GM21529 (cell line): ENCODE data around the gene TFIP11.

Experiments
- ATAC-seq: cut with Tn5 transposase; IDR thresholded peaks from one replicate; pipeline ENCODE4 v1.9.1; 2021; ENCODE audit not compliant: unreplicated experiment

Gene TFIP11

DNA sequence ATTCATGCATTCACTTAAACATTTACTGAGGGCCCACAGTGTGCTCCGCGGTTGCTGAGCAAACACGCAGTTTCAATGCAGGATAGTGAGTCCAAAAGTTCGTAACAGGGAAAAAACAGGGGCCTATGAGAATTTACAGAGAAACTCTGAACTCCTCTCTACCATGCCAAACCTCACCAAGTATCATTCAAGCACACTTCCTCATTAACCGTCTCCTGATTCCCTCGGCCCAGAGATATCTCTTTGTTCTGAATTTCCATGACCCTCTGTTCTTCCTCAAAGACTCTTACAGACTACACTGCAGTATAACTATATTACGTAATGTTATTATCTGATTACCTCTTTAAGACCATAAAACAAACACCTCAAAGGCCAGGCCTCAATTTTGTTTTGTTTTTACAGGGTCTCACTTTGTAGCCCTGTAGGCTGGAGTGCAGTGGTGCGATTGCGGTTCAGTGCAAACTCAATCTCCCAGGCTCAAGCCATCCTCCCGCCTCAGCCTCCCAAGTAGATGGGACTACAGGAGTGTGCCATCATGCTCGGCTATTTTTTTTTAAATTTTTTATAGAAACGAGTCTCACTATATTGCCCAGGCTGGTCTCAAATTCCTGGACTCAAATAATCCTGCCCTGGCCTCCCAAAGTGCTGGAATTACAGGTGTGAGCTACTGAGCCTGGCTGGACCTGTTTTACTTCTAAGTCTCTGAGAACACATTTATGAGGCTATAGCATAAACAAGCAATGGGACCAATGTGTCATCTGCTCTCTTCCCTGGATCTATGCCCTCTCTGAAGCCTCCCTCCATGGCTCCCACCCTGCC lies 32.3 kb downstream of the TFIP11 start:
- ATAC-seq, result no peak

DNA sequence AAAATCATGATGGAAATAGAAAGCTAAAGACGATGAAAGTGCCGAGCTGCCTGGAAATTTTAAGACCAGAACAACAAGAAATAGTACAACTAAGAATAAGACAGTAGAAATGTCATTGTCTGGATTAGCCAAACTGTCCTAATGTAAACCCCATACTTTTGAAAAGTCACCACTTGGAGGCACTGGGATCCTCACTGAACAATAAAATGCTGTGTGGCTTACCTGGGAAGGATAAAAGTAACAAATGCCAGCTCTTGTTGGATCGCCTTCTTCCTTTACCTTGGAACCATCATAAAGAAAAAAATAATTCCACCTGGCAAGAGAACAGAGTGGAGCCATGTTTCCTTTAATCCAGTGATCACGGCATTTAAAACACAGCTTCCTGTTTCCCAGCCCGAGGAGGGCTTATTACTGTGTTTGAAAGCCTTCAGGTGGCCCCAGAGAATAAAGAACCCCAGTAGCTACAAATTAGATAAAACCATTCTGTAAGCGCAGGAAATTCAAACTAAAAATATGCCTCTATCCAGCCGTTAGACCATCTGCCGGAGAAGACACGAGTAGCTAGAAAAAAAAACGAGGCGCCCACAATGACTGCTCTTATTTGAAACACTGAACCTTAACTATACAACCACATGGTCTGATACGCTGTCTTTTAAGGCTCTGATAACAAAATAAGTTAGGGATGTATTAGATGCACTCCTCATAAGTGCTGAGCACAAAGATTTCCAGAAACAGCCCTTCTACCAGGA lies 33.1 kb downstream of the TFIP11 start:
- no peak for ATAC-seq

DNA sequence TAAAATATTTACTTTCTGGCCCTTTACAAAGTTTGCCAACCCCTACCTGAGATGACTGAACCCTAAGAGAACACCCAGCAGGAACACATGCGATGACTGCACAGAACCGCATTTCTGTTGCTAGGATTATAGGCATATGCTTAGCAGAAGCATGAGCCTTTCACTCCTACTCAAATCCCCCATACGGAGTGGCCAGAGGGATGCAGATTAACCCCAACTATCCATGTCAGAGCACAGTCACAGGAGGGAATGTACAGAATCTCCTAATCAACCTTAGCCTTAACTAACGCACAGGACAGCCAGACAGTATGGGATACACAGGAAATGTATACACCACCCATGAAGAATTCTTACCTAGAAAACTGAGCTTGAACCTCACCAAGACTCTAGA lies 34.9 kb downstream of the TFIP11 start:
- ATAC-seq, result no peak

DNA sequence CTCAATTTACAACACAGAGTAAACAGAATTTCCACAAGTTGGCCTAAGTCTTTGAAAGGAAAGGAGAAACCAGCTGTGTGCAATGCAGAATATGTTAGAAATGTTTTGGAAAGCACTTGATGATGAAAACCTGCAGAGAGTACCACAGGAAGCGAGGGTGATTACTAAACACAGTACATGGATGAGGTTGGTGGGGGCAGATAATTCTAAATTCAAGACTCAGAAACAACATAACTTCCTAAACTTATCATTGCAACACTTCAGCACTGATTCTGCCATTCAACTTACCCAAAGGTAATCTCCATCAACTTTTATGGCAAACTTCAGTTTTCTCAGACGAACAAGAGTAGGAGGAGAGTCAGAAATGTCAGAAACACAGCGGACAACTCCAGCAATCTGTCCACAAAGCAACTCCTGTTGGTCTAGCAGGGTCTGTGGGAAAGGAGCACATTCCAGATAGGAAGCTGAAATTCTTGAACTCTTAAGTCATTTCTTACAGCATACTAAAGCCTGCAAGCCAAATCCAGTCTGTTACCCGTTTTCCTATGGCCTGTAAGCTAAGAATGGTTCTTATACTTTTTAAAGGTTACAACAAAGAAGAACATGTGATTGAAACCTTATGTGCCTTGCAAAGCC lies 35.5 kb downstream of the TFIP11 start:
- no peak for ATAC-seq

DNA sequence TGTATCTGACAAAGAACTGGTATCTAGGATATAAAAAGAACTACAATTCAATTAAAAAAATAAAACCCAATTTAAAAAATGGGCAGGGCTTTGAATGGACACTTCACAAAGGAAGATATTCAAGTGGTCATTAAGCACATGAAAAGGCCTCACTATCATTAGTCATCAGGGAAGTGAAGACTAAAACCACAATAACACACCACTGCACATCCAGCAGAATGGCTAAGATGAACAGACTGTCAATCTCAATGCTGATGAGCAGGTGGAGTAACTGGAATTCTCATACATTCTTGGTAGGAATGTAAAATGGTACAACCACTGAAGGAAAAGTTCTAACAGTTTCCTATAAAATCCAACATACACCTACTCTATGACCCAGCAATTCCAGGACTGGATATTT lies 37.6 kb downstream of the TFIP11 start:
- ATAC-seq, result no peak

DNA sequence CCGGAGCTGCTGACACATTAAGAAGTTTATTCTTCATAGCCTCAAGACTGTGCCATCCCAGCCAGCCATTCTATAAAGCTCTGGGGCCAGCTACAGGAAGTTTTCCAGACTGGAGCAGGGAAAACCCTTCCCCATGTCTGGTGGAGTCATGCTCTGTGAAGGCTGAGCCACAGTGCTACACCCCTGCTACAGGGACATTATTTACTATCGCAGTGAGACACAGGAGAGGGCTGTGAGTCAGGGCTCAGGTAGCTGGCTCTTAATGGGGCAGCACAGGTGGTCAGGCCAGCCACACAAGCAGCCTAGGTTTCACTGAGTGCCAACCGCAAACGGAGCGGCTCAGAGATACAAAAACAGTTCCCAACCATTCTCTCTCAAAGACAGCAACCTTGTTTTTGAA lies 40.8 kb downstream of the TFIP11 start:
- no peak for ATAC-seq

DNA sequence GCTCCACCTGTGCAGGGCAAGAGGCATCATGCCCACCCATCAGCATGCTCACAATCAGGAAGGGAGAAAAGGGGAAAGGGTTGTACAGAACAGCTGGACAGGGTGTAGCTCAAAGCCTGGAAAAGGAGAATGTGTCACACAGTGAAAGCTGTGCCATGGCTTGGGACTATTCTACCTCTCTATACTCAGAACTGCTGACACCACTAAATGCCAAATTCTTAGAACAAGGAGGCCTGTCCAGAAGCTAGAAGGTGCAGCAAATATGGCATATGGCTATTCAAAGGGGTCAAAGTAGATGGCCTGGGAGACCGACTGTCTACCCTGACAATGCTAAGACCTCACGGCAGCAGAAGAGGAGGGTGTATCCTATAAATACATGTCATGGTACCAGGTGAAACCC lies 41.5 kb downstream of the TFIP11 start:
- no peak for ATAC-seq

DNA sequence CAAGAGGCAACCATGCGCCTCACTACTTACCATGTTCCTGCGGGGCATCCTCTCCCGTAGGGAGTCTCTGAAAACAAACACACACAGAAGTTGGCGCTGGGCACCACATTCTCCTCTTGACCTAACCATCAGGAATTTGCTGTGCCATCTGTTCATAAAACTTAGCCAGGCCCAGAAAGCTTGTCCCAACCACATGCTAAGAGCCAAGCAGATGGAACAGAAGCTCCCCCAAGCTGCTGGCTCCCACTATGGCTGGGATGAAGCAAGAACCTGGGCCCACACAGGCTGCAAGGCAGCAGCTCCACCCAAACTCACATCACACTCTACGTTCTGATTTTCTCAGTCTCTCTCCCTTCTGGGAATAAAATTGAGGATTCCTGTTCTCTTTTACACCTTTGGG lies 46.1 kb downstream of the TFIP11 start:
- no peak for ATAC-seq

DNA sequence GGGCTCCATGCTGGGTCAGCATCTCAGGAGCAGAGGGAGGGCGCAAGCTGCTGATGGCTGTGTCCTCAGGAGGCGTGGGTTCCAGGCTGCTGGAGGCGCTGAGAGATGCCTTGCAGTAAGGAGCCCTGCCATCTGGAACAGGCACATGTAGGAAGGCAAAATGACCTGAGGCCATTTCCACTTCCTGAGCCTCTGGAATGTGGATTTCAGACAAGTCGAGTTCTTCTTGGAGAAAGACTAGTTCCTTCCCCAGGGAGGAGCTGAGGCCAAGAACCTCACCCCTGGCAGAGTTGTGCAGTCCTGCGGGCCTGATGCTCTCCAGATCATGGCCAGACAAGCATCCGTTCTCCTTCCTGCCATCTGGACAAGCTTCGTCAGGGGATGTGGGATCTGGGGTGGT lies 48.0 kb downstream of the TFIP11 start:
- no peak for ATAC-seq

DNA sequence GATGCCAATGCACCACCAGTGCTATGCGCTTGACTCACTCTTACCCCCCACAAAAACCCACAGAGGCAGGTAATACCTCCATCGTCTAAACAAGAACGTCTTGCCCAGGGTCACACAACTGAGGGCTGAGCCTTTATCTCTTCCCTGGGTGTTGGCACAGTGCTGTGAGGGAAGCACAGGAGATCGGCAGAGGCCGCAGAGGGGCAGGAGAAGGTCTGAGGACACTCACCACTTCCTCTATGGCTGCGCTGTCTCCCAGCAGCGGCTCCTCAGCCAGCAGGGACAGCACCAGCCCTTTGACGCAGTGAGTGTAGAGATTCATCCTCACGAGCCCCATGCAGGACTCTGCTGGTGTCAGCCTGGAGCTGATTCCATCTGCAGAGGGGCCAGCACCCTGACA lies 48.6 kb downstream of the TFIP11 start:
- no peak for ATAC-seq

DNA sequence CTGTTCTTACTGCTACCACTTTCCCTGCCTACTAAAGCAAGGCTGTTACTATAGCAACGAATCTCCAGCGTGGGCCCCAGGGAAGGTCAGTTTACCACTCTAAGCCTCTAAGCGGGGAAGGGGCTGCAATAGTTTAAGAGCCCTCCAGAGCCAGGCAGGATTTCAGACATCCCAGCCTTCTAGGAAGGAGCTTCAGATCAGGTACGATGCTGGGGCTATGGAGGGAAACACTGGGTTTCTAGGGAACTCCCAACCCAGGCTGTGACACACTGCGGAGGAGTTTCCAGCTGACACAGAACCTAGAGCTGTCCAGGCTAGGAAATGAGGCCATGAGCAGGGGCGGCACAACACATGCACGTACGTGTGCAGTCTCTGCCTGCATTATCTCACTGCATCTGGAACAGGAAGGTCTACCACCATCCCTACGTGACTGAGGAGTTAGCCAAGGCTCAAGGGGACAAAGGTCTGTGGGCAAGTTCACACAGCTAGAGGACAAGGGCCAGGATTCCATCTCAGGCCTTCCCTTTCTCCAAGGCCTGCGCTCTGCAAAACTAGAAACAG lies 49.1 kb downstream of the TFIP11 start:
- no peak for ATAC-seq

DNA sequence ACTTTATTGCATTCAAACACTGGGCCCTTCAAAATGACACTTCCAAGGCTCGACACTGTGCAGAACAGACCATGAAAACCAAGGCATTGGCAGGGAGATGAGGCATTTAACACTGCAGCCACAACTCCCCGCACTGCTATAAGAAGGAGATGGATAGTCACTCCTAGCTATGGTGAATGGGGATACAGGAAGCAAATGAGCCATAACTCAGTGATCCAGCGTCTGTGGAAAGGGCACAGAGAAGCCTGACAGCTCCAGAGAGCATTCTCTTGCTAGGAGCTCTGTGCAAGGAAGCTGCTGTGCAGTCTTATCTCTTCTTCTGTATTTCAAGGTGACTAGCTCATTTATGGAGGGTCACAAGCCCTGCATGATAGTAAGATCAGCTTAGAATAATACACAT lies 49.6 kb downstream of the TFIP11 start:
- no peak for ATAC-seq

DNA sequence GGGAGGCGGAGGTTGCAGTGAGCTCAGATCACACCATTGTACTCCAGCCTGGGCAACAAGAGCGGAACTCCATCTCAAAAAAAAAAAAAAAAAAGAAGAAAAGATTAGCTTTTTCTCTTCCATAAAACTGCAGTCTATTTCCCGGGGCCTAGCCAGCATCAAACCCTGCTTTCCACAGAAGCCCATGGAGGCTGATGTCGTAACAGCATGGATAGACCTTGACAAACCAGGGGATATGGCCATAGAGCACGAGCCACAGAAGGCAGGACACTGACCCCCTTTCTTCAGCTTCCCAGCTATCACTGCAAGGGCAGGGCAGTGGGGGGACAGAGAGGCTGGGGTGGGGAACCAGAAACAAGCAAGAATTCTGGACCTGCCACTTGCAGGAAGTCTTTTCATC lies 50.2 kb downstream of the TFIP11 start:
- no peak for ATAC-seq

DNA sequence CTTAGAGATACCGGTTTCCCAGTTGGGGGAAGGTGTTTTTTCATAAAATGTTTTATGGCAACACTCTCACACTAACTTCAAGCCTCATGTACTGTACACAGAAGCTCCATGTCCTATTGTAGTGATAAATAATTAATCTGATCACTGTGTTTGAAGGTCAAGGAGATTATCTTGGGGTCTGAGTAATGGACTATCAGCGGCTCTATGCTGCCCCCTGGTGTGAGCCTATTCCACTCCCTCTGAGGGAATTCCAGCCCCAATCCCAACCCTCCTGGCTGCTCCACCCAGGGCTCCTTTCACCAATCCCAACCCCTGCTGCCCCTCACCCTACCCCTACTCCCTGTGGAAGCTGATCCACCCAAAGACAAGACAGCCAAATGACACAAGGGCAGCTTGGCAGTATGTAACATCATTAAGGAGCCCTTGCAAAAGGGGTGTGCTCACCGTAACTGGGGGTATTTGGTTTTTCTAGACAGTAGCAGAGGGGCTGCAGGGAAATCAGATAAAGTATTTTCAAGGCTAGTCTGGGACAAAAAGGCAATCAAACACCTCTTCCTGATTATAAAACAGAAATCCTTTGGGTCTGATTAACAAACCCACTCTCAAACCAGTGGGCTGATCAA lies 51.0 kb downstream of the TFIP11 start:
- no peak for ATAC-seq

DNA sequence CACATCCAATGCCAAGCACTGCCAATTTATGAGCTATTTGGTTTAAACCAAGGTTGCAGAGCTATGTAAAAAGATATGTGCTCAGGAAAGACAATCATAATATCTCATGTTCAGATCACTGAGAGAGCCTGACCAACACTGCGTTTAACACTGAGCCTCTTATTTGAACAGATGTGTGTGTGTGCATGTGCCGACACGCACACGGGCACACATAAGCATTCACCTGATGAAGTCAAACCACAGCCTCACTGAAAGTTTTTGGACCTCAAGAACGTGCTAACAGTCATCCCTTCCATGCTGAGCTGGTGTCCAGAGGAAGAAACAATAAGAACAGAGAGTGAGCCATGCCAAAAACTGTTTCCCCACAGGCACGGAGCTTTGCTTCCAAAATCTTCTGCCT lies 52.1 kb downstream of the TFIP11 start:
- ATAC-seq, result no peak

DNA sequence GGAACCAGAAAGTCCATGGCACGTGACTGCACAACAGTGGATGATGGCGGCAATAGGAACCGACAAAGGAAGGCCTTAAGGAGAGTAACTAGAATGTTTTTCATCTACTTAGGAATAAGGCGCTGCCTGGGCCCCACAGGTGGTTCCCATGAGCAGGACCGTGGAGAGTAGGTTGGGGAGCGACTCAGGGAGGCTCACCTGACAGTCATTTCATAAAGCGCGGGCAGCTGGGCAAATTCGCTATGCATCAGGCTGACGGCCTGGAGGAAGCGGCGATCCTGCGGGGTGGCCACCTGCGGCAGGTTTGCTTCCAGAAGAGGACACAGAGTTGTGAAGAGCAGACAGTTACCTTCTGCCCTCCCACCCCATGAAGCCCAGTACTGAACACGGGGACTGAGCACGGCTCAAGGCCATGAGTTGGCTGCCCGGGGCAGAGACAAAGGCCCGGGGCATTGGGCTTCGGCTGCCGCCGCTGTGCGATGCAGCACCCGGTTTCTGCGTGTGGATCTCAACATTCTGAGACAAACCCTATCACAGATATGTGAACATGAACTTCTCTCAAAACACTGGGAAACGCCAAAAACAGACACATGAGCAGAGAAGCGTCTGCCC lies 54.5 kb downstream of the TFIP11 start:
- no peak for ATAC-seq

DNA sequence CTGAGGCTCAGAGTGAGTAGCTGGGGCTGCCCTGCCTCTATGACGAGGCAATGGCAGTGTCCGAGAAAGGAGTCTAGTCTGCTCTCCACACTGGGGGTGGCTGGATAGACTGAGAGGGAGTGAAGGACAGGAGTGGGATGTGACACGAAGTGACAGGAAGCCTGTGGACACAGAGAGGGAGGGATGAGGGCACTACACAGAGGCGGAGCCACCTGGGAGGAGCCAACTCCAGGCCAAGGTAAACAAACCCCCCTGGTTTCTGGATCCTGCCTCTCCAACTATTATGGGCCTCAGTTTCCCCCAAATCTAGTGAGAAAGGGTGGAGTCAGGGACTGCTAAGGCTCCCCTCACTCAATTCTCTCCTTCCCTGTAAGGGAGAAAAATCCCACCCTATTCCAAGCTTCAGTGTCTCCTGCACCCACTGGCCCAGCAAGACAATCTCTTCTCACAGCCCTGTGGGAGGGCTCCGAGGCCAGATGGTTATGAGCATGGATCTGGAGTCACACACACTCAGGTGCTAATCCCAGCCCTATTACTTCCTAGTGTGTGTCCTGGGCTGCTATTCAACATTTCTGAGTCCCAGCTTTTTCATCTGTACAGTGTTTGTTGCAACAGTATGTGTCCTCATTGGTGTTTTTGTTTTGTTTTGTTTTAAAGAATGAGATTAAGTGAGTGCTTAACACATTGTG lies 58.3 kb downstream of the TFIP11 start:
- ATAC-seq, result no peak

DNA sequence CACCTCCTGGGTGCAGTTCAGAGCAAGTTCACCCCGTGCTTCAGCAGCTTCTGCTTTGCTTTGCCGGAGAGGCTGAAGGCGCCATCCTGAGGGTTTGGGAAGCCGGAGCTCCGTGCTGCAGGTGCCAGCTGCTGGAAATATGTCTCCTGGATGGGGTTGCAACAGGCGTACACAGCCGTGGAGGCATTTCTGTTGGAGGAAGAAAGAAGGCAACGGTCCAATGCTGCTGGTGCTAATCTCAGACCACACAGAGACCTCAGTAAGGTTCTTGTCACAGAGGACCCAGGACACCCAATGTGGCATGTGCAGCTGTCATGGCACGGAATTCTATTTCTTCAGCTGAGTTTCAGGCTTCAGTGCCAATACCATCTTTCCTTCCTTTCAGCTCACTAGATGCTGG lies 59.1 kb downstream of the TFIP11 start:
- no peak for ATAC-seq

DNA sequence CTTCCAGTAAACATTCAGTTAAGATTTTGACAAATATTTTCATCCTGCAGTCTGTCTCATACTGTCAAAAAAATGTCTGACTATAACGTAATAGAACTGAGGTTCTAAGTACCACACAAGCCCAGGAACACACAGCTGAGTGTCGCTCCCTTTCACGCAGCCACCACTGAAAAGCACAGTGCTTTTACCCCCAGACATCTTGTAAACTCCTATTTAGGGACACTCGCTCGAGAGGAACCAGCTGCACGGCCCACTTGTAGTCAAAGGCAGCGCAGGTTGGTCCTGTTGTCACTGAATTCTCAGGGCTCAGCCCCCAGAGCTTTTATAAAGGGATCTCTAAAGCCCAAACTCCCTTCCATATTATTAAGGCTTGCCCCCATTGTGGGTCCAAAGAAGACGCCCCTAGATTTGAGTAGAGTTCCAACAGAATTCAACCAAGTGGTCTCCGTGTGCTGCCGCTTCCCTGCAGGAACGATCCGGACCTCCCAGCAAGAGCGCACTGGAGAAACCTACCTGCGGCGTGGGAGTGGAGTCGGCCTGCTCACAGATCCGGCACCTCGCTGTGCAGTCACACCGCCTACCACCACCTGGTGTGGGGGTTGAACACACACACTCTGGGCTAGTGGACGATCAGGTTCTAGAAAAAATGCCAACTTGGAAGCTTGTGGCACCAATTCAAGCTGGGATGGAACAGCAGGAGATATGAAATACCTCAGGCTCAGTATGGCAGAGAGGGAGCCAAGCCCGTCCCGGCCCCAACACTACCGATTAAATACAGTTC lies 59.8 kb downstream of the TFIP11 start:
- no peak for ATAC-seq
